Measurements from ENCODE around the gene LRRC8E. TPM values are rescaled to one million over a fixed set of nuclear protein-coding genes. Genes with fewer than 3 reads are reported as not detected.

Gene LRRC8E
- total RNA-seq, 1 donor from 2014 or later = 6.6 TPM

- Histone ChIP-seq H3K27ac (no peak overlapping the region), H3K4me3 (no peak overlapping the region), H3K27me3 (ENCODE audit: low read depth) (peaks cover 29% of the 10 kb centered on the region), H3K36me3 (peaks cover 43% of the 10 kb centered on the region), H3K9me3 (no peaks in the 10 kb centered on the region), H3K4me1 (peaks cover 25% of the 10 kb centered on the region)
- DNase-seq (peak; percentile 48), ATAC-seq (no peak)
- TF ChIP-seq CTCF (IDR thresholded peaks at IDR 0.05) = no peak
- intact Hi-C loops (cut with DNase I) = no loop called here
Observed at GRCh38 chr19:7912144-7912696, 23.9 kb downstream of the LRRC8E start.

- intact Hi-C loops (cut with DNase I) = no loop called here
- peaks cover 26% of the 10 kb centered on the region for H3K4me1 ChIP-seq
- DNase-seq = peak; percentile 43
- H3K36me3 ChIP-seq = peaks cover 43% of the 10 kb centered on the region
- no peaks in the 10 kb centered on the region for H3K9me3 ChIP-seq
- TF ChIP-seq CTCF (IDR thresholded peaks at IDR 0.05) = no peak
- H3K4me3 ChIP-seq = no peak overlapping the region
- no peak overlapping the region for H3K27ac ChIP-seq
- ATAC-seq = no peak
- peaks cover 36% of the 10 kb centered on the region for H3K27me3 ChIP-seq (ENCODE audit: low read depth)
Observed at GRCh38 chr19:7912697-7913564, 24.6 kb downstream of the LRRC8E start.

- ATAC-seq (no peak), DNase-seq (no peak)
- H3K27ac ChIP-seq = no peak overlapping the region
- H3K36me3 ChIP-seq = peaks cover 43% of the 10 kb centered on the region
- H3K27me3 ChIP-seq (ENCODE audit: low read depth) = peaks cover 43% of the 10 kb centered on the region
- TF ChIP-seq CTCF (IDR thresholded peaks at IDR 0.05) = no peak
- H3K4me1 ChIP-seq = peaks cover 29% of the 10 kb centered on the region
- intact Hi-C loops (cut with DNase I) = no loop called here
- H3K9me3 ChIP-seq = no peaks in the 10 kb centered on the region
- no peak overlapping the region for H3K4me3 ChIP-seq
Observed at GRCh38 chr19:7913652-7914051, 25.3 kb downstream of the LRRC8E start.

GRCh38 chr19:7914099-7914498 lies 25.8 kb downstream of the LRRC8E start:
- Histone ChIP-seq H3K4me3 (no peak overlapping the region), H3K27ac (no peak overlapping the region), H3K27me3 (ENCODE audit: low read depth) (peaks cover 45% of the 10 kb centered on the region), H3K9me3 (no peaks in the 10 kb centered on the region), H3K4me1 (peaks cover 31% of the 10 kb centered on the region), H3K36me3 (peaks cover 40% of the 10 kb centered on the region)
- no peak for TF ChIP-seq CTCF (IDR thresholded peaks at IDR 0.05)
- intact Hi-C loops (cut with DNase I) = no loop called here
- no peak for DNase-seq
- no peak for ATAC-seq

GRCh38 chr19:7914598-7915045 lies 26.3 kb downstream of the LRRC8E start, which contains the start of gene TGFBR3L:
Gene TGFBR3L (plus strand): TSS chr19:7914830.
- ATAC-seq = no peak
- TF ChIP-seq CTCF (IDR thresholded peaks at IDR 0.05) = no peak
- H3K4me1 ChIP-seq = peaks cover 36% of the 10 kb centered on the region
- H3K4me3 ChIP-seq = no peak within 1 kb of the TSS
- peaks cover 35% of the 10 kb centered on the region for H3K36me3 ChIP-seq
- H3K27me3 ChIP-seq (ENCODE audit: low read depth) = peaks cover 45% of the 10 kb centered on the region
- DNase-seq = peak; percentile 43
- no peaks in the 10 kb centered on the region for H3K9me3 ChIP-seq
- intact Hi-C loops (cut with DNase I) = no loop called here
- no peak within 1 kb of the TSS for H3K27ac ChIP-seq
